T-helper 22 cell (primary cell): ENCODE measurements around the gene CES1.
"Not testable (repeated sequence)": the region's sequence is repeated elsewhere in the genome, so short reads cannot be mapped to it uniquely, and the experiment has no call there.

Experiments used
- DNase-seq: peaks from one replicate; pipeline ENCODE4 v3.0.0-alpha.2; 2020; ENCODE audit warnings: low read depth

CES1 gene

GRCh38 chr16:55830658-55831294 is 2.1 kb downstream of the CES1 start:
- no peak for DNase-seq

GRCh38 chr16:55829232-55829631 is 3.7 kb downstream of the CES1 start:
- DNase-seq: not testable (repeated sequence)

GRCh38 chr16:55828680-55829079 is 4.2 kb downstream of the CES1 start:
- DNase-seq: no peak

GRCh38 chr16:55825115-55825728 is 7.7 kb downstream of the CES1 start:
- no peak for DNase-seq

- no peak for DNase-seq
Measured at GRCh38 chr16:55824473-55825000, 8.4 kb downstream of the CES1 start.

- DNase-seq: no peak
Measured at GRCh38 chr16:55822280-55822810, 10.6 kb downstream of the CES1 start.

GRCh38 chr16:55821210-55821609 is 11.7 kb downstream of the CES1 start:
- no peak for DNase-seq

- no peak for DNase-seq
Measured at GRCh38 chr16:55820615-55821014, 12.3 kb downstream of the CES1 start.

- no peak for DNase-seq
Measured at GRCh38 chr16:55817236-55817912, 15.5 kb downstream of the CES1 start.

- not testable (repeated sequence) for DNase-seq
Measured at GRCh38 chr16:55816222-55816621, 16.7 kb downstream of the CES1 start.

- DNase-seq: no peak
Measured at GRCh38 chr16:55815320-55815719, 17.6 kb downstream of the CES1 start.

GRCh38 chr16:55814174-55814573 is 18.7 kb downstream of the CES1 start:
- DNase-seq: not testable (repeated sequence)

- not testable (repeated sequence) for DNase-seq
Measured at GRCh38 chr16:55813730-55814129, 19.2 kb downstream of the CES1 start.

- DNase-seq: no peak
Measured at GRCh38 chr16:55812951-55813350, 19.9 kb downstream of the CES1 start.

GRCh38 chr16:55811811-55812210 is 21.1 kb downstream of the CES1 start:
- DNase-seq: no peak

- DNase-seq: no peak
Measured at GRCh38 chr16:55810451-55810961, 22.4 kb downstream of the CES1 start.

- no peak for DNase-seq
Measured at GRCh38 chr16:55809851-55810250, 23.0 kb downstream of the CES1 start.

GRCh38 chr16:55809386-55809785 is 23.5 kb downstream of the CES1 start:
- no peak for DNase-seq

GRCh38 chr16:55808286-55808685 is 24.6 kb downstream of the CES1 start:
- DNase-seq: not testable (repeated sequence)

GRCh38 chr16:55805104-55805503 is 27.8 kb downstream of the CES1 start:
- DNase-seq: not testable (repeated sequence)

GRCh38 chr16:55803681-55804080 is 29.2 kb downstream of the CES1 start:
- not testable (repeated sequence) for DNase-seq

GRCh38 chr16:55792934-55793374 is 39.9 kb downstream of the CES1 start:
- not testable (repeated sequence) for DNase-seq
